Stimulated activated naive CD4-positive, alpha-beta T cell (primary cell): Measurements from ENCODE around the gene RMDN2.
"Not testable (repeated sequence)": the region's sequence is repeated elsewhere in the genome, so short reads cannot be mapped to it uniquely, and the experiment has no call there.

Experiments
- DNase-seq, 6 experiments: peaks; one replicate each; lab custom pipeline; 2025; lab: John Stamatoyannopoulos, UW

The RMDN2 gene

DNA sequence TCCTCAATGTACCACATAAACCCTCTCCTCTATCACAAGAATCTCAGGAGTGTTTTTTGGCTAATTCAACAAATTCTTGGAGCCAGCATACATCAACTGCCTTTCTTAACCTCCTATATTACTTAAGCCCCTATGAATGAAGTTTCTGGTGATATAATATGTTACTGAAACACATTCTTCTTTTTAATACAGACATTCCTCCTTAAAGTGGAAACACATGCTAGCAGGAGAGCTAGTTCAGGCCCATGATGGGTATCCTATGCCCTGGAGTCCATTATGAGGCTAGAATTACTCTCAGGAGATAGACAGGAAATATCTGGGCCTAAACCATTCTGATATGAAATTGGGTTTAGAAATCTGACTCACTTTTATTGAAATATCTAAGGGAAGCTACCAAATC, 26.6 kb upstream of the RMDN2 start:
- DNase-seq = no peak

DNA sequence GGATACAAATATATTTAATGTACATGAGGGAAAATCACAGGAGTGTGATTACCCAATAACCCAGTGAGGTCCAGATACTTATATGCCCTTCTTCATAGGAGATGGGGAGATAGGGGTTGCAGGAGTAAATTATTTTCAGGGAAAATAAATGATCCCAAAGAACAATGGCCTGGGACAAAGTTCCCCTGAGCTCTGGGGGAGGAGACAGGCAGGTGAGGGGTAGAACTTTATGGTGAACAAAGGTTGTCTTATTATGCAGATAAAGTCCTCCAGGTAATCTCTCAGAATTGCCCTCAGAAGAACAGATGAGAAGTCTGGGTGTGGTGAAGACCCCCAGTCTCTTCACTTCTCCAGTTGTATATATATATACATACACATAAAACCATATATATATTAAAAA, 22.1 kb upstream of the RMDN2 start:
- no peak for DNase-seq

- DNase-seq = no peak
Observed at GRCh38 chr2:37904425-37904824, 20.7 kb upstream of the RMDN2 start.

GRCh38 chr2:37904993-37905392, 20.1 kb upstream of the RMDN2 start:
- DNase-seq = no peak

DNA sequence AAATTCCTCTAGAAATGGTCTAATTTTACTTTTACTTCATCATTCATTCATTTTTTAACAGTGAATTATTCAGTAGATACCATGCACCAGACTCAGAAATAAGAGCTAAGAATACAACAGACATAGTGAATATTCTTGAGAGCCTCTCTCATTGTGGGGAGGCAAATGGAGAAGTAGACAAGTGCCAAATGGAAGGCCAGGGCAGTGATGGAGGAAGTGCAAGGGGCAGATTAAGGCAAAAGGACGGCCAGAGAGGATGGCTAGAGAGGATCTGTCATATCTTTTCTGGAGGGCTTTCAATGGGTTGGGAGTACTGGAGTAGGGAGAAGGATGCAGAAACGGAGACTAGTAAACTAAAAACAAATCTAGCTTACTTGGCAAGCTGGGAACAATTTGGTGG, 19.0 kb upstream of the RMDN2 start:
- no peak for DNase-seq

- DNase-seq = no peak
Observed at GRCh38 chr2:37907501-37908225, 17.4 kb upstream of the RMDN2 start.

DNA sequence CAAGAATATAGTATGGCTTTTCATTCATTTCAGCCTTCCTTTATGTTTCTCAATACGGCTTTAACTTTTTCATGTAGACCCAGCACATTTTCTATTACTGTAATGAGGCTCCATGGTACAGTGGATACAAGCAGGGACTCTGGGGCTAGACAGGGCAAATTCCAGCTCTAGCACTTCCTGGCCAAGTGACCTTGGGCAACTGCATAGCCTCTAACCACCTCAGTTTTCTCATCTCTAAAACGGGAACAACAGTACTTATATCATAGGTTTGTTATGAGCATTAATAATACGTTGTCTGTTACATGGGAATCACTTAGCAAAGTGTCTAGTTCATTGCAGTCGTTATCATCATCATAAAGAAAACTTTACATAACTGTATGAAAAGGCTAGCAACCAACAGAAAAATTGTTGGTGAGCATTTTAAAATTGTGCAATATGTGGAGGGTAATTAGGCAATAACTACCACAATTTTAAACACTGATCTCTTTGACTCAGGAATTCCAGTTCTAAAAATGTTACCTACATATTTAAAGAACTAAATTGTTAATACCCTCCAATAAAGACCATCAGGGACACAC, 13.7 kb upstream of the RMDN2 start:
- DNase-seq = no peak

DNA sequence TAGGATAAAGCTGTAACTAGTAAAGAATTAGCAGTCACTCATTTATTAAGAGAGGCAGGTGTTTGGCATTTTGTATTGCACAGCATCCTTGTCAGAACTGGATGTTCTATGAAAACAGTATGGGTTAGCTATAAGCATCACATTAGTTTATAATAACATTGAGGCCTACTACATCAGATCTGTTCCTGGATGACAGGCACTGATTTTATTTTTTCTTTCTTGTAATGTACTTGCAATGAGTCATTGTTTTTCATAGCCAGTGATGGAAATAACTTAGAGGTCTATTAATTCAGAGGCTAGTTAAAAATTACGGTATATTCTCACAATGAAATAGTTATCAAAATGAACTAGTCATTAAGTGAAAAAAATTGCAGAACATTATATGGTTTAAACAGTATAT, 13.0 kb upstream of the RMDN2 start:
- DNase-seq = no peak

- DNase-seq = no peak
Observed at GRCh38 chr2:37912616-37913015, 12.5 kb upstream of the RMDN2 start.

DNA sequence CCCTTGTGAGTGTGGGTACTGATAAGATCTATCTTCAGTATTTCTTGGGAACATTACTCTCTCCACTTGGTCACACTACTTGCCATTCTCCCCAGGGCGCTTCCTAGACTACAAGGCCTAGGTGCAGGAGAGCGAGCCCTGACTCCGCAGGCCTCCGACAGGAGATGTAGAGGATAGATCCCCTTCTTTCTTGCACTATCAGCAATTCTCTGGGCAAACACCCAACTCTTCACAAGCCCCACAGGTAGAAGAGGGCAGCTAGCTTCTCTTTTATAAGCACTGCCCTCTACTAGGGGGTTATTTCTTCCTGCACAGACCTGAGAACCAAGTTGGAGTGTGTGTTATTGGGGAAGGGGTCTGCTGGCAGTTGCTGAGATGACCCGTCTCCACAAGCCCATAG, 10.7 kb upstream of the RMDN2 start:
- no peak for DNase-seq

DNA sequence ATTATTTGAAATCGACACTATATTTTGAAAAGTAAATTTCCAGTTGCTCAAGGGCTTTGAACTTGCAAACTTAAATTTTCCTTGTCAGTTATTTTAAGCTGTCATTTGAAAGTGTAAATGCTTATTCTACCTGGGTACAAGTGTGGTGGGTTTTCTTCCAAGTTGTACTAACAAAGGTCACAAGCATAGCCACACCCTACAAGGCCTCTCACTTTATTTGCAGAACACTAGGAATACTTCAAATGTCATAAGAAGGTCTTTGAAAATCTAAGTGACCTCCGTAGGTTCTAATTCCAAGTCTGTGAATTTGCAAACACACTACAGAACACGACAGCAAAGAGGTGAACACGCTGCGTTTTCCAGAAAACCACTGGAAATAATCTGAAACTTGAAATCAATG, 9.3 kb upstream of the RMDN2 start:
- DNase-seq = no peak

DNA sequence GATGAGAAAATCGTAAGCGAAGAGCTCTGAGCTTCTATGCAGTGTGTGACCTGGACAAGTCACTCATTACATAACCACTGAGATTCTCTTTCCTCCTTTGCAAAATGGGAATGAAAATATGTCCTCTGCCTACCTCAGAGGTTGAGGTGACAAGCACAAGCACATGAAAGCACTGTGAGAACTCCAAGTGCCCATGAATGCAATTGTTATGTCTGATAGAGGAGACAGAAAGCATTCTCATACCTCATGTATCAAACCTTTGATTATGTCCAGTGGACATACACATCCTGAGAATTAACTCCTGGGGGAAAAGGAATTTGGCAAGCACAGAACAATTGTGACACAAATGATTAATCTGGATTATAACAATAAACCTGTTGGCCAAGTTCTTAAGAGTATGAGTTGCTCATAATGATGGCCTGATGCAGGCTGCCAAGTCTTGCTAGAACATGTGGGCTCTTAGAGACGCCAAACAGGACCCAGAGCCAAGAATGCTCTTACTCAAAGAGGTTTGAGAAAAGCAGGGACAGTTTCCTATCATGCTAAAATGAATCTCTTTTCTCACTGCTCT, 8.5 kb upstream of the RMDN2 start:
- no peak for DNase-seq

DNA sequence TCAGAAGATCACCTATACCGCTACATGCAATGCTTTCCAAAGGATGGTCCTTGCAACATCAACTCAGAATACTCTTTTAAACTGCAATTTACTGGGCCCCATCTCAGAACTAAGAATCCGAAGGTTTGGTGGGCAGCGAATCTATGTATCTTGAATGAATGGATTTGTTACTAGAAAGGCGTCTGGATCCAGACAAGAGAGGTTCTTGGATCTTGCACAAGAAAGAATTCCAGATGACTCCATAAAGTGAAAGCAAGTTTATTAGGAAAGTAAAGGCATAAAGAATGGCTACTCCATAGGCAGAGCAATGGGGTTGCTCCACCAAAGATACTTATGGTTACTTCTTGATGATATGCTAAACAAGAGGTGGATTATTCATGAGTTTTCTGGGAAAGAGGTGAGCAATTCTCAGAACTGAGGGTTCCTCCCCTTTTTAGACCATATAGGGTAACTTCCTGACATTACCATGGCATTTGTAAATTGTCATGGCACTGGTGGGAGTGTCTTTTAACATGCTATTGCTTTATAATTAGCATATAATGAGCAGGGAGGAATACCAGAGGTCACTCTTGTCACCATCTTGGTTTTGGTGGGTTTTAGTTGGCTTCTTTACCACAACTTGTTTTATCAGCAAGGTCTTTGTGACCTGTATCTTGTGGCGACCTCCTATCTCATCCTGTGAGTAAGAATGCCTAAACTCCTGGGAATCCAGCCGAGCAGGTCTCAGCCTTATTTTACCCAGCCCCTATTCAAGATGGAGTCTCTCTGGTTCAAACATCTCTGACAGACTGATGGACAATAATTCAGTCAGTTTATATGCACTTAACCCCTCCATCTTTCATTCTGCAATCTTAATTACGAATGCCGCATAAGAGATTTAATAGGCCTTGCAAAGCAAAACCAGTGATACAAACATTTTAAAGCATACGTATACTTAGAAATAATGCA, 7.5 kb upstream of the RMDN2 start:
- DNase-seq = no peak

- no peak for DNase-seq
Observed at GRCh38 chr2:37918742-37919186, 6.3 kb upstream of the RMDN2 start.

DNA sequence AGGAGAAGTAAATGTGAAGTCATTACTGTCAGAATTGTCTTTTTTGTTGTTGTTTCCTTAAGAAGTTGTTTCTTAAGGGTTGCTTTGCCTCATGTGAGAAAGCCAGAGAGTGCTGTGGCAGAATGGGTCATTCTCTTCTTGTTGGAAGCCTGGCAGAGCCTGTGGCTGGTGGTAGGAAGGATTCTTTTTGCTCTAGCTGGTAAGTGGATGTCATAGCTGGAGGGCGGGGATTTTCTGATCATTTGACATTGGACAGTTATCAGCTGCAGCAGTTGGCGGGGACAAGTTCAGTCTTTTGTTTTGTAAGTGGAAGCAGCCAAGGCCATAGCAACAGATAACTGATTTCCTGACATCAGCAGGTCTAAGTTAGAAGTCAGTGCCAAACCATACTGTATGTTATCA, 5.5 kb upstream of the RMDN2 start:
- no peak for DNase-seq

- no peak for DNase-seq
Observed at GRCh38 chr2:37920570-37920969, 4.5 kb upstream of the RMDN2 start.

DNA sequence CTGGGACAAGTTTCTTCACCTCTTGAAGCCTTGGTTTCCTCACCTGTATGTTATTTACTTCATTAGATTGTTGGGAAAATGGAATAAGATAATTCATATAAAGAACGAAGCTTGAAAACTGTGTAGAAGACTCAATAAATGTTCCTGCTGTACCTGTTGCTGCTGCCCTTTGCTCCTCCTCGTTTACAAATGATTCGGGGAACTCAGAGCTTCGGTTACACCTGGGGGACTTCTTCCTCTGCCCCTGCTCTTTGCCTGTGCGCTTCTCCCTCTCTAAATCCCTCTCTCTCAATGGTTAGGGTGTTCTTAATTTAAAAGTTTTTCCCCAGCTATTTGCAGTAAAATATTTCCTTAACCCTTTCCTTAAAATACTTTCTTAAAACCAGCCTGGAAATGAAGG, 3.3 kb upstream of the RMDN2 start:
- DNase-seq = no peak

DNA sequence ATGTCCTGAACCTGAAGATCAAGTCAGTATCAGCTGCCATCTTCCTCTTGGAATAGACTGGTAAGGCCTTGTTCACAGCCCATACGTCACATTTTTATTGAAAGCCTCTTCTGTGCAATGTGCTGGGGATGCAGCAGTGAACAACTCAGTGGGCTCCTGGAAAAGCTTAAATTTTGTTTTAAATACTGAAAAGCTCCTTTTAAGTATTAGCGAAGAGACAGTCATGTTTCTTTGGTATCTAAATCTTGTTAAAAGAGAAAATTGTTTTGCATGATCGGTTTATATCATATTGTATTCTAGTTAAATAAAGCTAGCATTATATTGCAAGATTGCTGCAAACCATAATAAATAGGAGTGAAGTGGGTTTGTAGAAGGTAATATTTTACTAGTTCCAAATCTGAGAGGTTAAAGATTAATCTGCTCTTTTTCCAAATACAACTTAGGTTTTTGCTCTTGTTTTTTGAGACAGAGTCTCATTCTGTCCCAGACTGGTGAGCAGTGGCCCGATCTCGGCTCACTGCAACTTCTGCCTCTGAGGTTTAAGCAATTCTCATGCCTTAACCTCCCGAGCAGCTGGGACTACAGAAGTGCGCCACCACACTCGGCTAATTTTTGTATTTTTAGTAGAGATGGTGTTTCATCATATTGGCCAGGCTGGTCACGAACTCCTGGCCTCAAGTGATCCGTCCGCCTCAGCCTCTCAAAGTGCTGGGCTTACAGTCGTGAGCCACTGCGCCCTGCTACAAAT, 1.6 kb upstream of the RMDN2 start:
- no peak for DNase-seq

- DNase-seq = no peak
Observed at GRCh38 chr2:37926635-37927034, 1.5 kb downstream of the RMDN2 start.

GRCh38 chr2:37928377-37928776, 3.3 kb downstream of the RMDN2 start:
- DNase-seq = no peak

DNA sequence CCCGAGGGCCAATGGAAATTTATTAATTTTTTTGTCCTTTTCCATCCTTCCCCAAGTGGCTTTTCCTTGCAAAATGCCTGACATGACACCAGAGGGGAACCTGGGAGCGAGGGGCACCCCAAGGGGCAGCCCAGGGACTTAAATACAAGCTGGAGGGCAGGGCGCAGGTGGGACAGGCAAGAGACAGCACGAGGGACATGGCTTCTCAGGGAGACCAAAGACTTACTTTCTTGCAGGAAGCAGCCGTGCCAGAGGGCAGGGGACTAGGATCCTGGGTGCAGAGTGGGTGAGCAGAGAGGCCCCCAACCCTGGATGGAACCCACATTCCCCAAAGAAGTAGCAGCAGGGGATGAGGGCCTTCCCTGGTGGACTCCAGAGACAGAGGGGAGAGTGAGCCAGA, 5.3 kb downstream of the RMDN2 start:
- DNase-seq = not testable (repeated sequence)

- DNase-seq = not testable (repeated sequence)
Observed at GRCh38 chr2:37932873-37933272, 7.8 kb downstream of the RMDN2 start.
